GM21515 (cell line): Measurements from ENCODE around the gene CHD6.

Experiments used
- ATAC-seq: cut with Tn5 transposase; IDR thresholded peaks from one replicate; pipeline ENCODE4 v1.9.1; 2021; ENCODE audit not compliant: unreplicated experiment

Gene CHD6

DNA sequence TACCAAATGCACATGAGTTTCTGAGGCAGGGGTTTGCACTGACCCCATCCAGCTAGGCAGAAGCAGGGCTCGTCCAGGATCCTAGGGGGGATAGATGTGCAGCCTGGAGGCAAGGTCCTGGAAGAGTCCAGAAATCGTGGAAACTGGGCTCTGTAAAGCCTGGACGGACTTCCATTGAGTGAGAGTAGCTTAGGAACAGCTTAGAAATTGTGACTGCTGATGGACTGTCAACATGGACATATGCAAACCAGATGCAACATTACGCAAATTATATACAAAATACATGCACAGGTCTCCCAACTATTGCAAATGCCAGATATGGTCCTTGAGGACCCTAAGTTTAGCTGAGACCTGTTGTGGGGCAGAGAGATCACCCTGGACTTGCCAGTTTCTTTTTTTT is 246.8 kb downstream of the CHD6 start:
- ATAC-seq, result no peak

DNA sequence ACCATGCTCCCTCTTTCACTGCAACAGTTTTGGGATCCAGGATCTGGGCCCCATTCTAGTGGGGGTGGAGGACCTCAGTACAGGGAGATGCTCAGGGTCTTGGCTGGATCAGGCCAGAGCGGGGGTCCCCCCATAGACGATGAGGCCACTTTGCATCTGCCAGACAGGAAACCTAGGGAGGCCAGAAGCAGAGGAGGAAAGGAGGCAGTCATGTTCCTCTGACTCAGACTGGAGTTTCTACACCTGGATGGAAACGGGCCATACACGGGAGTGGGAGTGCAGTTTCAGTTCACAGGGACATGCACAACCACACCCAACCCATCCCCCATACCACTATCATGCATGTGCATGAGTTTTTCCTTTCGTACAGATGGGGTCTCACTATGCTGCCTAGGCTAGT is 248.0 kb downstream of the CHD6 start:
- no peak for ATAC-seq

DNA sequence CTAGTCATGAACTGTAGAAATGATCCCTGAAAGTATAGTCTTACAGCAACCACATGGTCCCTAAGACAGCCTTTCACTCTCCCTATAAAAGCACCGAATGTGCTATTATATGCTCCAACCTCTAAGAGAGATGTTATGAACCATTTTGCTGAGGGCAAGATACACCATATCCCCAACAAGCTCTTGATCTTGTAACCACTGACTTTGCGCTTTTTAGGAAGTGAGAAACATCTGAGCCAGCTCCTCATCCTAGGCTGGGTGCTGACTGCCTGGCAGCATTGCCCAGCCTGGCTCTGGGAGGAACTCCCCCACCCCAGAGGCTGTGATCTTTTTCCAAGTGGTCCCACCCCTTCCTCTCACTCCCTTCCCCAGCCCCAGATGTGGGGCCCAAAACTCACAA is 248.5 kb downstream of the CHD6 start:
- no peak for ATAC-seq

DNA sequence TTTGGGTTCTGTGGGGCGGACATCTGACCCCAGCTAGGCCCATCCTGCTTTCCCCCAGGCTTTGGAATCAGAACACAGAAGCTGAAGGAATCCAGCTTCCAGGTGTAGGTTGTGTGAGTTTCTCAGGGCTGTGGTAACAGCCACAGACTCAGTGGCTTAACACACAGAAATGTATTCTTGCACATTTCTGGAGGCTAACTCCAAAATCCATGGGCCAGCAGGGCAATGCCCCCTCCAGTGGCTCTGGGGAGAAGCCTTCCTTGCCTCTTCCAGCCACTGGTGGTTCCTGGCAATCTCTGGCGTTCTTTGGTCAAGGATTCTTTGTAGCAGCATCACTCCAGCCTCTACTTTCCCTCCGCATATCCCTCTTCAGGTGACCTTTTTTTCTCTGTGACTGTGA is 250.2 kb downstream of the CHD6 start:
- no peak for ATAC-seq

DNA sequence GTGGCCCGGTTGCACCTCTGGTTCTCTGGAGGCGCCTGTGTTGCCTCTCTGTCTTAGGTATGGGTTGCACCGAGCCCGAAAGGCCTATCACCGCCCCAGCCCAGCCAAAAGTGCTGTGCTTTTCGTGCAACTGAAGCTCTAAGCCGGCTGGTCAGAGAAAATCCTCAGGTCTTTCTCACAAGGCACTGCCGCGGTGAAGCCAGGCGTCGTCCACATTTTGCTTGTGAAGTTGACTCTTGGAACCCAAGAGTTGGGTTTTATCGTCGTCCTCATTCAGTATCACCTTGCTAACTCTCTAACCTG is 250.8 kb downstream of the CHD6 start:
- ATAC-seq, result no peak

DNA sequence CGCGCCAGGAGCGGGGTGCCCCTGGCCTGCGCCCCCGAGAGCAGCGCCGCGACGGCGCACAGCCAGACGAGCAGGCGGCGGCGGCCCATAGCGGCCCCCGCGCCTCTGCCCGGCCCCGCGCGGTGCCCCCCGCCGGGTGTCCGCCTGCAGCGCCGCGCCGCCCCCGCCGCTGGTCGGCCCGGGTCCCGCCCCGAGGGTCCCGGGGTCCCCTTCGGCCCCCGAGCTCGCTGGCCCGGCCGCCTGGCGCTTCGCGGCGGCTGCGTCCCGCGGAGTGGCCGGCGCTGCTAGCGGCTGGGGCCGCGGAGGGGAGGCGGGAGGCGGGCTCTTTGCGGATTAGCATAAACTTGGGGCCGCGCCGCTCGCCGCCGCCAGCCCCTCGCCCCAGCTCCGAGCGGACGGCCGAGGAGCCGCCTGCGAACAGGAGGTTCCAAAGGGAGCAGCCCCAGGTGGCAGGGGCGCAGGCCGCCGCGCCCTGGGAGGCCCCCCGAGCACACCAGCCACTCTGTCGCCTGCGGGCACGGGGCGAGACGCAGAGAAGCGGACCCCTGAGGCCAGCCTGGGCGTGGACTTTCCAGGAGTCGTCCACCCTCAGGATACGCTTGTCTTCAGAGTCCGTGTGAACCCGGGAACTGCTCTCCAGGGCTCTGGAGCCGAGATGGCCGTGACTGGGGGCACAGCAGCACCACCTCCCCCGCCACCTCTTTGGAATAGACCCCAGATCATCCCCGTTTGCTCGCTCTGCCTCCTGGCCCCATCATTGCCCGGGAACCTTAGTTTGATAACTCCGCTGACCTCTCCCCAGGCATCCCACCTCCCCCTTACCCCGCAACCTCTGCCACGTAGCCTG is 251.4 kb downstream of the CHD6 start, which contains the start of gene EMILIN3:
Gene EMILIN3, minus strand, starts transcription at position 273 of the 847 bp plus-strand sequence. Its CDS starts 184 bp downstream, at position 89.
- ATAC-seq, result no peak

DNA sequence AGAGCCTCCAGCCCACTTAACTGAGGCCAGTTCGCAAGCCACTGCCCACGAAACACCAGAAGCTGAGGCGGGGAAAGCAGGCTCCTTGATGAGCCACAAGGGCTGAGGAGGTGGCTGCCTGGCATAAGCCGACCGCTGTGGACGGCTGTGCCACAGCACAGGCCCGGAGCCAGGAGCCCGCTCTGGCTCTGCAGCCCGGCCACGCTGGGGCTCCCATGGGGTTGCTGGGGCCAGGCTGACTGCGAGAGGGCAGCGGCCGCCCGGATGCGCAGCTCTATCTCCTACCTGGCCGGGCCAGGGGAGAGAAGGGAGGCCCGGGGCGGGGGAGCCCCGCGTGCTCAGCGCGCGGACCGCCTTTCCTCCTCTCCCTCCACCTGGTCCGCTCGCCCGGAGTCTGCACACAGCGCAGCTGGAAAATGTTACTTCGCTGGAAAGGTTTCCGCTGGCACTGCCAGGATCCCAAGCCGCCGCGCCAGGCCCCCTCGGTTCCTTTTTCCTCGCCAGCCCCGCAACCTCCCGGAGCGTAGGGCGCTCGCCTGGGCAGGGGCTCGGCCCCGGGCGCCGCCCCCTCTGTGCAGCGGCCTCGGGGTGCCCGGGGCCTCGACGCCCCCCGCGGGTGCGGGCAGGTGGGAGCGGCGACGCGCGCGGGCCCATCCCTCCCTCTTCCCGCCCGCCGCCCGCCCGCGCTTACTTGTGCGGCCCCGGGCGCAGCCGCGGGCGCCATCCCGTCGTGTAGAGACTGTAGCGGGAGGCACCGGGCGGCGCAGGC is 252.2 kb downstream of the CHD6 start:
- ATAC-seq, result no peak

DNA sequence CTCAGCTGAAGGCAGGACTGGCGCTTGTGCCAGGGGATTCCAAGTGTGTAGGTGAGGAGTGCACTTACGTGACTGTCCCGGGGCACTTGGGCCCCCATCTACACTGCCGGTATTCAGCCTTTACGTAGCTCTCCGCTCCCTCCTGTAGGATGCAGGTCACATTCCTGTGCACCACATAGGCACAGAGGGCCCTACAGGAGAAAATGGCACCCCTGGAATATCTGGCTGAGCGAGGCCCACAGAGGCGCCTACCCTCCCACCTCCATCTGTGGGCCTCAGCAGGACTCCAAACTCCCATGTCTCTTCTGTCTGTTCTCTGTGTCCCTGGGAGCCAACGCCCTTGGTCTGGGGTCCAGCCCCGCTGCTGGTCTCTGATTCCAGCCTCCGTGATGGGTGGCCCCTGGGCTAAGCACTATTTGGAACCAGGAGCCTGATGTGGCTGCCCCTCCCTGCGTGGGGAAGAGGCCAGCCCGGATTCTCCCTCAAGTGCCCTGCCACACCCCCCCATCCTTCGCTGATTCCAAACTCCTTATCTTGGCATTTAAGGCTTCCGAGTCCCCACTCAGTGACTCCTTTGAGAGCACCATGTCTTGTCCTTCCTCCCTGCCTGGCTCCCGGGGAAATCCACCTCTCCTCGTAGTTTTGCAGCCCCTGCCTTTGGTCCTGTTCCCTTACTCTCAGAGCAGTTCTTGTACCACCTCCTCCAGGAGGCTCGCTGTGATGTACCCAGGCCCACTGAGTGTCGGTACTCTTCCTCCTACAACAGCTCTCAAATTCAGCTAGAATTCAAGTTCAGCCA is 253.0 kb downstream of the CHD6 start:
- ATAC-seq, result no peak

DNA sequence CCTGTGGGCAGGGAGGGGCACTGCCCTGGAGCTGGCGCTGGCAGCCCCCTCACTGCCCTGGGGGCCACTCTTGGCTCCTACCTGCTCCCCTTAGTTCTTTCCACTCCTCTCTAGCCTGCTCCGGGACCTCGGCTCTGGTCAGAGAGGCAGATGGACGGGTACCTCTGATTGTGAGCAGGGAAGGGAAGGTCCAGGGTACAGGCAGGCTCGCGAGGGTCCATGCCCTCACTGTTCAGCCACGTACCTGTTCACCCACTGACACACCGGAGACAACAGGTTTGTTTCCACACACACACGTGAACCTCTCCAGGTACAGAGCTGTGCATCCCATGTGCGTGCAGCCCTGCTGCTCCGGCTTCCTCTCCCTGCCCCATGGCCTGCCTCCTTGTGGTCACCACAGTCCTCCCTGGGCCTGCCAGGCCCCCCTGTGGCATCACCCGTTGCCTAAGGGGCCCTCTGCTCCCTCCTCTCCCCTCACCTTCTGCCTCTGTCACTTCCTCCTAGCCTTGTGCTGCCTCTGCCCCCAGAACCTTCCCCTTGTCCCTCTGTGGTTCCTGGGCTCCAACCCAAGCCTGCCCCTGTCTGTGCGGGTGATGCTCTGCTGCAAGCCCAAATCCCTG is 253.8 kb downstream of the CHD6 start:
- ATAC-seq, result no peak

DNA sequence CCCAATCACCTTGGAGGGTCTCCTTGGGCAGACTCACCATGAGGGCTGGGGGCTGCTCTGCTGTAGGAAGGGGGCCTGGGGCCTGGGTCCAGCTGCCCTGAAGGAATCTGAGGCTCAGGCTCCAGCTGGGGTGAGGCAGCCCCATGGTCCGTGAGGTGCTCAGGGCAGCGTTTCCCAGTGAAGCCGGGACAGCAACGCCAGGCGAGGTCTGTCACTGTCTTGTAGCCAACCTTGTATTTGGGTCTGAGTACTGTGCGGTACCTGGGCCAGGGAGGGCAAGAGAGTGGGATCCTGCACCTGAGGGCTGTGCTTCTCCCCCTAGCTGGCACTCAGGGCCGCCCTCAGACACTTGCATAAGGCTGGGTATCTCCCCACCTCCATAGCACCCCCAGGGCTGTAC is 254.6 kb downstream of the CHD6 start:
- no peak for ATAC-seq

DNA sequence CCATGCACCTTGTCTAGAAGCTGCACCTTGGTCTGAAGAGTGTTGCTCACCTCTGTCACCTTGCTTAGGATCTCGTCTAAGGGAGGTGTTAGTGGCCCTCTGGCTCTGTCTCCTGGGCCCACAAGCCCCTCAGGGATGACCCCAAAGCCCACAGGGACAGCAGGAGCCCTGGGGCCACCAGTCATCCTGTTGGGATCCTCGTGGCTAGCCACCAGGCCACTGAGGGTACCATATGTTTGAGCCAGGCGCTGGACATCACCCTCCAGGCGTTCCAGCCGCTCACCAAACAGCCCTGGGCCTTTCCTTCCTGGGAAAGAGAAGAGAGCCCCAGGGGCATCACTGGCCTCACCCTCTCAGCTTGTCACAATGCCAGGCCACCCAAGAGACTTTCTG is 255.4 kb downstream of the CHD6 start:
- ATAC-seq, result no peak

DNA sequence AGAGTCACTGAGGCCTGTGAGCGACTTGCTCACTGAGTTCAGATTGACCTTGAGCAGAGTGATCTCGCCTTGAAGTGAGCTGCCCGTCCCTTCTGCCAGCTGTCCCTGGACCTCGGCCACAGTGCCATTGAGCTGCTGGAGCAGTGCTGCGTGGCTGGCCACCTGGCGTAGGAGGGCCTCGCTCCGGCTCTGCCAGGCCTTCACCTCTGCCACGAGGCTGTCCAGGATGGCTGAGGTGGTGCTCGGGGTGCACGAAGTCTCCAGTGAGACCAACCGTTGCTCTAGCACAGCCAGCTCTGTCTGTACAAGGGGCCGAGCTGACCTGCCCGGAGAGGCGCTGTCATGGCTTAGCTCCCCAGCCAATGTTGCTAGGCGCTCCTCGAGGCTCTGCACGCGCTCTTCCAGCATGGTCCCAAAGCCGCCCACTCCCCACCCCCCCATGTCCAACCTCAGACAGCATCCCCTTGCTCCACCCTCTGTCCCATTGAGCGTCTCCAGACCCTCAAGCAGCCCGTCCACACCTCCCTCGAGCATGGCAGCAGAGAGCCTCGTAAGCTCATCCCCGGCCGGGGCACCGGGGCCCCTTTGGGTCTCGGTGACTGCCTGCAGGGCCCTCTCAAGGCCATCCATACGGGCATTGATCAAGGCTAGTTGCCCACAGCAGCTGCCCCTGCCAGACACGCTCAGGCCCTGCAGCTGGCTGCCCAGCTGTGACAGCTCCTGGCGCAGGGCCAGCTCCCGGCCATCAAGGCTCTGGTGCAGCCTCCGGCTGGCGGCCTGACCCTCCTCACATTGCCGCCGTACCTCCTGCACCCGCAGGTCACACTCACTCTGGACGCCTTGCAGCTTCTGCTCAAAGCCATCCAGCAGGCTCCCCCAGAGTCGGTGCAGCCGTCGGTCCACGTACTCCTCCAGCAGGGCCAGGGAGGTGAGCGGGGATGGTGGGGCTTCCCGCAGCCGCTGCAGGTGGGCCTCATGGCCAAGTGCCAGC is 256.1 kb downstream of the CHD6 start:
- ATAC-seq, result no peak

DNA sequence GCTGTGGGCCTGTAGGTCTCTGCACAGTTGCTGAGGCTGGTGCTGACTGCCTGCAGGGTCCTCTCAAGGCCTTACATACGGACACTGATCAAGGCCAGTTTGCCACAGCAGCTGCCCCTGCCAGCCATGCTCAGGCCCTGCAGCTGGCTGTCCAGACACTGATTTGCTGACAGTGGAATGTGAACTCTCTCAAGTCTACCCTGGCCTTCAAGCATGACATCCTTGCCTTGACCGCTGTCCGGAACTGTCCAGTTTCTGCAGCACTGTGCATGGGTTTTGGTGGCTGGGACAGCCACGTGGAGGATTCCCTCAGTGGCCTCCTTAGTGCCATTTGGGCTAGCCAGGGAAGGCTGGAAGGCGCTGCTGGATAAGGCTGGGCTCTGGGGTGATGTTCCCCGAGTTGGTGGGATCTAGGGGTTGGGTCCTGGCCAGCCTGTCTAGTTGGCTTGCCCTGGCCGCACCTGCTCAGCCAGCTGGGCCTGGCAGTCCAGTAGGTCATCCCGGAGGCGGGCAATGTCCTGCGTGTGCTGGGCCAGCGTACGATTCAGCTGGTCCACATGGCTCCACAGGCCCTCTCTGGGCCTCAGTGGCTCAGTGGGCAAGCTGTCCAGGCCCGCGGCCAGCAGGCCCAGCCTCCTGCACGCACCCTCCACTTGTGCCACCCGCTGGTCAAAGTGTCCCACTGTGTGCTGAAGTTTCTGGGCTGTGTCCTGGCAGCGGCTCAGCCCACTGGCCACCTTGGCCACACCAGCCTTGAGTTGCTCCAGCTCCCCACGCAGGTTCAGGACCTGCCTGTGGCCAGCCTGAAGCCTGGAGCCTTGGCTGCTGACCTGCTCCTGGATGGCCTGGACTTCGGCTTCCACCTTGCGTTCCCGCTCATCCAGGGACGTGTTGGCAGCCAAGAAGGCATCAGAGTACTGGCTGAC is 257.1 kb downstream of the CHD6 start:
- ATAC-seq, result no peak

DNA sequence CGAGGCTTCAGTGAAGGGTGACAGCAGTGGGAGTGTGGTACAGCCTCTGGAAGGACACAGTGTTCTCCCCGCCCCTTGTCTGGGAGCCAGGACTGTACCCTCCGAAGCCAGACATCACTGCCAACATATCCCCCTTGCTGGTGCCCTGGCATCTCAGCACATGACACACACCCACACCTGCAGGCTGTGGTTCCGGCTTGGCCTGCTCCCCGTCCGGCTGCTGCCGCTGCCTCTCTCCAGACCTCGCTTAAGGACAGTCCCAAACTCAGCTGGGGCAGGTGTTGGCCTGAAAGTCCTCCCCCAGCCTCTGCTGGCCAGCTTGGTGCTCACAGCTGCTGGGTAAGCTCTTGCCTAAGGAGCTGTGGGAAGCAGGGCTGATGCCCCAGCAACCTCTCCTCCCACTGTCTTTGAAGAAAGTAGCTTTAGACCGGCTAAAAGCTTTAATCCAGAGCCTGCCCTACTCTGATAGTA is 258.6 kb downstream of the CHD6 start:
- ATAC-seq, result no peak

DNA sequence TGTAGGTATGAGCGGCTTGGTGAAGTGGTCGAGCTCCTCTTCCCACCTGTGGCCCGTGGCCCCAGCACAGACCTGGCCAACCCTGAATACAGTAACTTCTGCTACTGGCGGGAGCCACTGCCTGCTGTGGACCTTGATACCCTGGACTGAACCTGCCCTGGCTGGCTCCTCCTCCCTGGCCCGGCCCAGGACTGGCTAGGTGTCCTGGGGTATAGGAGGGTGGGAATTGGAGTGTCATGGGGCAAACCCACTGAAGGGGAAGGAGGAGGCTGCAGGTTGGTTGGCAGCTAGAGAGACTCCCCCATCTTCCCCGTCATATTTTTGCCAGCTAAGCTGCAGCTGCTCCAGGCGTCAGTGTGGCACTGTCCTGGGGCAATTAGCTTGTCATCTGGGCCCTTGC is 259.5 kb downstream of the CHD6 start:
- no peak for ATAC-seq

DNA sequence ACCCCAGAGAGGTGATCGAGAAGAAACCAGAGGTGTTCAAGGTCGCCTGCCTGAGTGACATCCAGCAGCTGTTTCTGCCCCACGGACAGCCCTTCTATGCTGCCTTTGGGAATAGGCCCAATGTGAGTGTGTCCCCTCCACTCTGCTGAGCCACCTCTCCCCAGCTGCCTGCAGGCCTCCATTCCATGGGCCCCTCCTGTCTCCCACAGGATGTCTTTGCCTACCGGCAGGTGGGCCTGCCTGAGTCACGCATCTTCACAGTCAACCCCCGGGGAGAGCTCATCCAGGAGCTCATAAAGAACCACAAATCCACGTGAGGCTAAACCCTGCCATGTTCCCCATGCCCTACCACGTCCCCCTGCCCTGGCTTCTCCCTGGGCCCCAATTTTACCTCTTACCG is 259.9 kb downstream of the CHD6 start:
- no peak for ATAC-seq

DNA sequence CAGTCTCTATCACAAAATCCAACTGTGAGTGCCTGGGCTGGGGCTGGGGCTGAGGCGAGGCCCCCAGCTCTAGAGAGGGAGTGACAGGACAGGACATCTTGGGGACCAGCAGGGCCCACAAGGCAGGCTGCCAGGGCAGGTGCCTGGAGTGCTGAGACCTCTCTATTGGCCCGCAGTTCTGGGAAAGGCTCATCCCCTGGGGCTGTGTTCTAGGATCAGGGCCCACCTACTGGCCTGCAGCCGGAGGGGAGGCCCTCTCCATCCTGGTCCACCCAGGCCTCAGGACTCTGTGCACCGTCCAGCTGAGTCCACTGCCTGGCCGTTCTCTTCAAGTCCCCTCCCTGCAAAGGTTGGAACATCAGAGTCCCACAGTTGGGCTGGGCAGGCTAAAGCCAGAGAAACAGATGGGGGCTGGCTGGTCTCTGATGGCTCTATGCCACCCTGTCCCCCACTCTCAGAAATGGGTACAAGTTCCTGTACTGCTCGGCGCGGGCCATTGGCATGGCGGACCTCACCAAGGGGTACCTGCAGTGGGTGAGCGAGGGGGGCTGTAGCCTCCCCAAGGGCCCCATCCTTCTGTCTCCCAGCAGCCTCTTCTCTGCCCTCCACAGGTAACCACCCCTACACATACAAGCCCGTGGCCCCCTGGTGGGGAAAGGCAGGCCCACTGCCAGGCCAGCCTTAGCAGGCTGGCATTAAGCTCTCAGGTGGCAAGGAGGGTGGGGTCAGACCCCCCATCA is 260.6 kb downstream of the CHD6 start:
- no peak for ATAC-seq

DNA sequence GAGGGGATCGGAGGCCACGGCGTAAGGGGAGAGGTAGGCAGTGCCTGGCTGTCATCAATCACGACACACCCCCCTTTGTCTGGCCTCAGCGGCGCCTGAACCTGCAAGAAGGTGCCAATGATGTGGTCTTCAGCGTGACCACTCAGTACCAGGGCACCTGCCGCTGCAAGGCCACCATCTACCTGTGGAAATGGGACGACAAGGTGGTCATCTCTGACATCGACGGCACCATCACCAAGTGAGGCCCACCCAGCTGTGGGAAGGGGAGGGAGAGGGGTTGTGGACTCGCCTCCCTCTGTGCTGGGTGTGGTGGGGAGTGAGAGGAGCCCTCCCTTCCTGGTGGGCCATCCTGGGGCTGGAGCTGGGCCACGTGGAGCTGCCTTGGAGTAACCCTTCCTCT is 261.2 kb downstream of the CHD6 start:
- ATAC-seq, result no peak
